ENCODE measurements around the gene GGA3. TPM values are rescaled to one million over a fixed set of nuclear protein-coding genes. Genes with fewer than 3 reads are reported as not detected.

The GGA3 gene, protein sequence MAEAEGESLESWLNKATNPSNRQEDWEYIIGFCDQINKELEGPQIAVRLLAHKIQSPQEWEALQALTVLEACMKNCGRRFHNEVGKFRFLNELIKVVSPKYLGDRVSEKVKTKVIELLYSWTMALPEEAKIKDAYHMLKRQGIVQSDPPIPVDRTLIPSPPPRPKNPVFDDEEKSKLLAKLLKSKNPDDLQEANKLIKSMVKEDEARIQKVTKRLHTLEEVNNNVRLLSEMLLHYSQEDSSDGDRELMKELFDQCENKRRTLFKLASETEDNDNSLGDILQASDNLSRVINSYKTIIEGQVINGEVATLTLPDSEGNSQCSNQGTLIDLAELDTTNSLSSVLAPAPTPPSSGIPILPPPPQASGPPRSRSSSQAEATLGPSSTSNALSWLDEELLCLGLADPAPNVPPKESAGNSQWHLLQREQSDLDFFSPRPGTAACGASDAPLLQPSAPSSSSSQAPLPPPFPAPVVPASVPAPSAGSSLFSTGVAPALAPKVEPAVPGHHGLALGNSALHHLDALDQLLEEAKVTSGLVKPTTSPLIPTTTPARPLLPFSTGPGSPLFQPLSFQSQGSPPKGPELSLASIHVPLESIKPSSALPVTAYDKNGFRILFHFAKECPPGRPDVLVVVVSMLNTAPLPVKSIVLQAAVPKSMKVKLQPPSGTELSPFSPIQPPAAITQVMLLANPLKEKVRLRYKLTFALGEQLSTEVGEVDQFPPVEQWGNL
- total RNA-seq (2022; extraction: Qiagen RNA extraction): 17.2 to 30.2 TPM (median 25.7 TPM) in 5 replicates

GRCh38 chr17:75261336-75262111 lies at the start of gene GGA3, which contains the start of gene MRPS7:
GGA3 (minus strand) TSS chr17:75261606; CDS start chr17:75261587, 19 bp downstream.
MRPS7 (plus strand) TSS chr17:75261879; CDS start chr17:75261901, 22 bp downstream.

DNA sequence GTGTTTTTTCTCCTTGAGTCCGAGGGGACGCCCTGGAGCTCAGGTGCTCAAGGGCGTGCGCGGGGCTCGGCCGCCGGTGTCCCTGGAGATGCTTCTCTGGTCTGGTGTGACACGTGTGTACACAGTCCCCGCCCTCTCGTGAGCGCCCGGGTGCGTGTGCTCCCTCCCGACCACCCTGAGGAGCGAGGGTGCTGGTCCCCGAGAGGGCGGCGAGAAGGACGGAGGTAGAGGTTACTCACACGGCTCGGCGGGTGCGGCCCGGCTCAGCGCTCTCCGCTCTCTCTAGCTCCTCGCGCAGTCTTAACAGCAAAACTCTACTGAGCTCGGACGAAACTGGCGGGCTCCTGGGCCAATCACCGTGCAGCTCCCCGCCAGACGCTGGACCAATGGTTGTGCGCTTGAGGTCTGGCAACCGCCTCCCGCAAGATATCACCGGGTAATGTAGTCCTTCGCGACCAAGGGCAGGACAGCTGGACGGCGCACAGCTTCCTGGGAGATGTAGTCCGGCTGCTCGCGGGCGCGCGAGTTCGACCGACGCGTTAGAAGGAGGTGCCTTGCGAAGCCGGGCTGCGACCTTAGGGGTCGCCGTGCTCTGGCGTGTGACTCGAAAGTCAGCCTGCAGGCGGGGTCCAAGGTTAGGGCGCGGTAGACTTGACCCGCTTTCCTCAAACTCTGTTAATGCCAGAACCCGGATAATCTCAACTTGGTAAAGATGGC lies 27.9 kb upstream of the GGA3 start, which contains the start of gene SLC25A19:
Gene SLC25A19 (minus strand): TSS at position 319 of the 717 bp plus-strand sequence. CDS start 2,669 bp downstream, outside the sequence.

DNA sequence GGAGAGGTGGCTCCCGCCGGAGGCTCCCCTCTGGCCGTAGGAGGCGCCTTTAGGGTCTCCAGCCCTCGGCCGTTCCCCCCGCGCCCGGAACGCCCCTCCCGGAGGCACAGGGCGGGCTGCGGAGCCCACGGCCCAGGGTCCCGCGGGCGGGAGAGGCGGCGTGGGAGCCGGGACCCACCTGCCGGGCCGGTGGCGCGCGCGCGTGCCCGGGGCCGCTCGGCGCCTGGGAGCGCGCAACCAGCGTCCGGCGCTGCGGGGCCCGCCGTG lies 9.5 kb upstream of the GGA3 start, which contains the start of gene MIF4GD:
Gene MIF4GD (minus strand): TSS at position 266 of the 267 bp plus-strand sequence. CDS start 1,036 bp downstream, outside the sequence.

GRCh38 chr17:75205037-75205792 lies 56.2 kb downstream of the GGA3 start, which contains the start of gene NUP85:
NUP85 (plus strand) TSS chr17:75205679; CDS start chr17:75205762, 83 bp downstream.

Other genes with a start within 250 kb of the GGA3 start
- gene MRPL58, start 248.9 kb downstream of the GGA3 start, total RNA-seq (2022; extraction: Qiagen RNA extraction): 75.2 to 81.8 TPM (median 75.7 TPM) in 5 replicates
- gene ATP5PD, start 214.6 kb downstream of the GGA3 start, total RNA-seq (2022; extraction: Qiagen RNA extraction): 441 to 627 TPM (median 467 TPM) in 5 replicates
- gene KCTD2, start 214.4 kb downstream of the GGA3 start, total RNA-seq (2022; extraction: Qiagen RNA extraction): 28.7 to 33.4 TPM (median 32.0 TPM) in 5 replicates
- gene SLC16A5, start 173.7 kb downstream of the GGA3 start, total RNA-seq (2022; extraction: Qiagen RNA extraction): 18.7 to 33.7 TPM (median 28.8 TPM) in 5 replicates
- 15.6 to 21.9 TPM (median 16.6 TPM) in 5 replicates for gene ARMC7, start 151.6 kb downstream of the GGA3 start, total RNA-seq (2022; extraction: Qiagen RNA extraction)
- 87.1 to 129 TPM (median 120 TPM) in 5 replicates for gene NT5C, start 129.9 kb downstream of the GGA3 start, total RNA-seq (2022; extraction: Qiagen RNA extraction)
- 672 to 869 TPM (median 737 TPM) in 5 replicates for gene JPT1, start 107.1 kb downstream of the GGA3 start, total RNA-seq (2022; extraction: Qiagen RNA extraction)
- gene SUMO2, start 78.6 kb downstream of the GGA3 start, total RNA-seq (2022; extraction: Qiagen RNA extraction): 381 to 425 TPM (median 407 TPM) in 5 replicates
- 81.9 to 92.7 TPM (median 88.3 TPM) in 5 replicates for gene NUP85, start 55.9 kb downstream of the GGA3 start, total RNA-seq (2022; extraction: Qiagen RNA extraction)
- 144 to 167 TPM (median 154 TPM) in 5 replicates for gene MRPS7, start 273 bp upstream of the GGA3 start, total RNA-seq (2022; extraction: Qiagen RNA extraction)
- gene MIF4GD, start 9.6 kb upstream of the GGA3 start, total RNA-seq (2022; extraction: Qiagen RNA extraction): 32.6 to 35.4 TPM (median 33.3 TPM) in 5 replicates
- gene SLC25A19, start 27.8 kb upstream of the GGA3 start, total RNA-seq (2022; extraction: Qiagen RNA extraction): 13.9 to 16.2 TPM (median 15.3 TPM) in 5 replicates
- gene GRB2, start 144.1 kb upstream of the GGA3 start, total RNA-seq (2022; extraction: Qiagen RNA extraction): 81.3 to 125 TPM (median 108 TPM) in 5 replicates
- gene TMEM94, start 195.0 kb upstream of the GGA3 start, total RNA-seq (2022; extraction: Qiagen RNA extraction): 30.1 to 53.5 TPM (median 47.1 TPM) in 5 replicates